Left lung (tissue), 10 donors: Measurements from ENCODE around the gene TMEM225B. TPM values are rescaled to one million over a fixed set of nuclear protein-coding genes. Genes with fewer than 3 reads are reported as not detected.

Experiments used
- ATAC-seq: fragments of 200-7000 bp; cut with Tn5 transposase; one replicate; pipeline ENCODE4 v1.9.1; 2020; ENCODE audit warnings: moderate library complexity
- DNase-seq, 4 donors: peaks; one replicate each; pipeline ENCODE4 v3.0.0-alpha.2; 2013 to 2020
- H3K27ac ChIP-seq, 2 donors: fragments of 200-600 bp; sonication (generic) in 1 of 2; one replicate each; pipeline versions ENCODE4 v1.5.0 to v1.8.0; 2020 to 2021
- H3K27me3 ChIP-seq, 2 donors: fragments of 200-600 bp; sonication (generic) in 1 of 2; one replicate each; pipeline versions ENCODE4 v1.5.0 to v1.8.0; 2020 to 2021
- H3K36me3 ChIP-seq, 2 donors: fragments of 200-600 bp; sonication (generic) in 1 of 2; one replicate each; pipeline versions ENCODE4 v1.5.0 to v1.8.0; 2020 to 2021
- H3K4me1 ChIP-seq, 2 donors: fragments of 200-600 bp; one replicate each; pipeline ENCODE4 v1.8.0; 2021
- H3K4me3 ChIP-seq, 2 donors: fragments of 200-600 bp; sonication (generic) in 1 of 2; one replicate each; pipeline versions ENCODE4 v1.5.0 to v1.8.0; 2020 to 2021; ENCODE audit warnings: mild to moderate bottlenecking in 1 of 2
- H3K9me3 ChIP-seq, 2 donors: fragments of 200-600 bp; sonication (generic) in 1 of 2; one replicate each; pipeline versions ENCODE4 v1.5.0 to v1.8.0; 2020 to 2021
- CTCF ChIP-seq, 2 donors: fragments of 200-600 bp; sonication (generic) in 1 of 2; IDR thresholded peaks; one replicate each; pipeline versions ENCODE4 v1.5.0 to v1.8.0; 2021; ENCODE audit warnings: antibody characterized with exemption in 2 of 2
- intact Hi-C, 2 donors: fragments of 100-400 bp; cut with DNase I; formaldehyde crosslinking; loops; one replicate each; pipeline versions ENCODE4 v1.11.2 to v1.14.2; 2022
- polyA plus RNA-seq, 6 donors: library from polyadenylated mRNA; unstranded; fragments of 120-200 nt; gene quantifications; one replicate each; pipeline ENCODE4 v1.2.1, GENCODE V29; 2013; ENCODE audit not compliant: insufficient read length in 6 of 6
- total RNA-seq, 2 donors: library from RNA; stranded (reverse); fragmentation: NEBNext Ultra II Directional; extraction: Animal tissue kit (Norgen Biotek cat#: 25700); gene quantifications; one replicate each; pipeline ENCODE4 v1.2.1, GENCODE V29; 2021
- donor health status: DM: no; HTN: yes; CAD: no.
- donor health status: DM: no; HTN: no; CAD: no.

Gene TMEM225B
- total and polyA plus RNA-seq, 8 donors: 0.60 to 1.9 (median 1.5) TPM

- no peak for TF ChIP-seq CTCF (IDR thresholded peaks at IDR 0.05)
- Histone ChIP-seq H3K27ac (no peak overlapping the region), H3K9me3 (no peaks in the 10 kb centered on the region), H3K4me3 (no peak overlapping the region), H3K27me3 (no peaks in the 10 kb centered on the region), H3K4me1 (peaks cover 7 to 20% of the 10 kb centered on the region in 2 donors), H3K36me3 (peaks cover 0 to 54% of the 10 kb centered on the region in 2 donors)
- intact Hi-C loops: no loop called here
- ATAC-seq: no peak
- DNase-seq: no peak
Observed at GRCh38 chr7:99618726-99619125, 20.7 kb downstream of the TMEM225B start.

GRCh38 chr7:99619571-99620130, 21.6 kb downstream of the TMEM225B start:
- H3K36me3 ChIP-seq: peaks cover 0 to 63% of the 10 kb centered on the region in 2 donors
- DNase-seq: no peak
- H3K4me1 ChIP-seq: peaks cover 7 to 20% of the 10 kb centered on the region in 2 donors
- H3K27ac ChIP-seq: no peak overlapping the region
- H3K4me3 ChIP-seq: no peak overlapping the region
- H3K27me3 ChIP-seq: no peaks in the 10 kb centered on the region
- no peak for TF ChIP-seq CTCF (IDR thresholded peaks at IDR 0.05)
- H3K9me3 ChIP-seq: no peaks in the 10 kb centered on the region
- intact Hi-C loops: no loop called here
- no peak for ATAC-seq

- Histone ChIP-seq H3K4me1 (peaks cover 7 to 17% of the 10 kb centered on the region in 2 donors), H3K9me3 (no peaks in the 10 kb centered on the region), H3K4me3 (no peak overlapping the region), H3K27me3 (no peaks in the 10 kb centered on the region), H3K36me3 (peaks cover 0 to 79% of the 10 kb centered on the region in 2 donors), H3K27ac (no peak overlapping the region)
- no peak for TF ChIP-seq CTCF (IDR thresholded peaks at IDR 0.05)
- ATAC-seq (no peak), DNase-seq (no peak)
- intact Hi-C loops: no loop called here
Observed at GRCh38 chr7:99621271-99621670, 23.2 kb downstream of the TMEM225B start.

GRCh38 chr7:99622596-99622995, 24.5 kb downstream of the TMEM225B start:
- H3K27ac ChIP-seq: no peak overlapping the region
- H3K4me3 ChIP-seq: no peak overlapping the region
- intact Hi-C loops: no loop called here
- peaks cover 2 to 12% of the 10 kb centered on the region in 2 donors for H3K4me1 ChIP-seq
- TF ChIP-seq CTCF (IDR thresholded peaks at IDR 0.05): no peak
- ATAC-seq (no peak), DNase-seq (no peak)
- H3K9me3 ChIP-seq: no peaks in the 10 kb centered on the region
- H3K36me3 ChIP-seq: peaks cover 0 to 93% of the 10 kb centered on the region in 2 donors
- no peaks in the 10 kb centered on the region for H3K27me3 ChIP-seq

GRCh38 chr7:99623091-99623693, 25.1 kb downstream of the TMEM225B start:
- ATAC-seq: no peak
- Histone ChIP-seq H3K4me1 (peaks cover 0 to 6% of the 10 kb centered on the region in 2 donors), H3K9me3 (no peaks in the 10 kb centered on the region), H3K36me3 (peaks cover 0 to 99% of the 10 kb centered on the region in 2 donors), H3K27ac (peak overlapping the region in 1 of 2 donors; percentile 13), H3K4me3 (no peak overlapping the region), H3K27me3 (no peaks in the 10 kb centered on the region)
- intact Hi-C loops: no loop called here
- no peak for TF ChIP-seq CTCF (IDR thresholded peaks at IDR 0.05)
- no peak for DNase-seq
